Esophagus mucosa (tissue), 1 donor: ENCODE measurements around the gene RTN4R. TPM values are rescaled to one million over a fixed set of nuclear protein-coding genes. Genes with fewer than 3 reads are reported as not detected.

Source experiments
- ATAC-seq: fragments of 200-7000 bp; cut with Tn5 transposase; one replicate; pipeline ENCODE4 v1.9.1; 2020
- total RNA-seq: library from RNA; stranded (reverse); gene quantifications from one replicate; pipeline ENCODE4 v1.2.4, GENCODE V29; 2023
- donor health status: DM: yes; HTN: yes; CAD: no.

Gene RTN4R
- total RNA-seq, 1 donor from 2014 or later: 3.9 TPM

GRCh38 chr22:20198557-20199319 lies 69.4 kb downstream of the RTN4R start:
- ATAC-seq: no peak

GRCh38 chr22:20197407-20198030 lies 70.6 kb downstream of the RTN4R start:
- no peak for ATAC-seq

- no peak for ATAC-seq
Observed at GRCh38 chr22:20196094-20196842, 71.8 kb downstream of the RTN4R start.

- no peak for ATAC-seq
Observed at GRCh38 chr22:20194681-20195593, 73.2 kb downstream of the RTN4R start.

GRCh38 chr22:20193761-20194494 lies 74.2 kb downstream of the RTN4R start:
- ATAC-seq: no peak

GRCh38 chr22:20192972-20193760 lies 75.0 kb downstream of the RTN4R start:
- ATAC-seq: no peak

- ATAC-seq: no peak
Observed at GRCh38 chr22:20192293-20192971, 75.7 kb downstream of the RTN4R start.

- ATAC-seq: no peak
Observed at GRCh38 chr22:20191803-20192202, 76.3 kb downstream of the RTN4R start.

Other genes starting within 250 kb of the RTN4R start
- 10.6 TPM for gene TANGO2, start 247.2 kb downstream of the RTN4R start, total RNA-seq
- 16.2 TPM for gene DGCR8, start 188.1 kb downstream of the RTN4R start, total RNA-seq
- gene RANBP1, start 152.2 kb downstream of the RTN4R start, total RNA-seq: 141 TPM
- gene TRMT2A, start 151.1 kb downstream of the RTN4R start, total RNA-seq: 31.8 TPM
- 24.5 TPM for gene ZDHHC8, start 136.5 kb downstream of the RTN4R start, total RNA-seq
- gene CCDC188, start 117.3 kb downstream of the RTN4R start, total RNA-seq: 0.44 TPM
- gene DGCR6L, start 51.7 kb upstream of the RTN4R start, total RNA-seq: 34.8 TPM
- 4.6 TPM for gene ZNF74, start 125.8 kb upstream of the RTN4R start, total RNA-seq
- 0.48 TPM for gene SCARF2, start 169.5 kb upstream of the RTN4R start, total RNA-seq
- 5.0 TPM for gene KLHL22, start 227.5 kb upstream of the RTN4R start, total RNA-seq
- gene MED15, start 239.3 kb upstream of the RTN4R start, total RNA-seq: 51.7 TPM